Measurements from ENCODE around the gene RNF186. TPM values are rescaled to one million over a fixed set of nuclear protein-coding genes. Genes with fewer than 3 reads are reported as not detected.

The RNF186 gene, protein sequence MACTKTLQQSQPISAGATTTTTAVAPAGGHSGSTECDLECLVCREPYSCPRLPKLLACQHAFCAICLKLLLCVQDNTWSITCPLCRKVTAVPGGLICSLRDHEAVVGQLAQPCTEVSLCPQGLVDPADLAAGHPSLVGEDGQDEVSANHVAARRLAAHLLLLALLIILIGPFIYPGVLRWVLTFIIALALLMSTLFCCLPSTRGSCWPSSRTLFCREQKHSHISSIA
- total RNA-seq, result not detected in 2 replicates

DNA sequence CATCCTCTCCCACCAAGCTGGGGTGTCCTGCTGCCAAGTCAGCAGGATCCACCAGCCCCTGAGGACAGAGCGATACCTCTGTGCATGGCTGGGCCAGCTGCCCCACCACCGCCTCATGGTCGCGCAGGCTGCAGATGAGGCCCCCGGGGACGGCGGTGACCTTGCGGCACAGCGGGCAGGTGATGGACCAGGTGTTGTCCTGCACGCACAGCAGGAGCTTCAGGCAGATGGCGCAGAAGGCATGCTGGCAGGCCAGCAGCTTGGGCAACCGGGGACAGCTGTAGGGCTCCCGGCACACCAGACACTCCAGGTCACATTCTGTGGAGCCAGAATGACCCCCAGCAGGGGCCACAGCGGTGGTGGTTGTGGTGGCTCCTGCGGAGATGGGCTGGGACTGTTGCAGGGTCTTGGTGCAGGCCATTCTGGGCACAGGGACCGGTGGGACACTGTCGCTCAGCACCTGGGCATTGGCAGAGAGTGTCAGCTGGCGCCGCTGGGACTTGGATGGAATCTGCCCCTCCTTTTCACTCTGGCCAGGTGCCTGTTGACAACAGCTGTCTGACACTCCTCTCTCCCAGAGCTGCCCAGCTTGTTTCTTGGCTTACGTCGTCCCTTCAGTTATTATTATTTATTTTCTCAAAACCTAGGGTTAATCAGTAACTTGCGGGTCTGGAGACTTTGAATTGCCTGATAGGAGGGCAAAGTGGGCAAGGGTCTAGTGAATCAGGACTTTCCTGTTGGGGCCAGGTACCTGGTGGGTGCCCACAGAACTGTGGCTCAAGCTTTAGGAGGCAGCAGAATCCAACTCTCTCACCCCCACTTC is at the start of gene RNF186:
RNF186 (minus strand) TSS at position 603 of the 823 bp plus-strand sequence; CDS start at position 421, 182 bp downstream.

DNA sequence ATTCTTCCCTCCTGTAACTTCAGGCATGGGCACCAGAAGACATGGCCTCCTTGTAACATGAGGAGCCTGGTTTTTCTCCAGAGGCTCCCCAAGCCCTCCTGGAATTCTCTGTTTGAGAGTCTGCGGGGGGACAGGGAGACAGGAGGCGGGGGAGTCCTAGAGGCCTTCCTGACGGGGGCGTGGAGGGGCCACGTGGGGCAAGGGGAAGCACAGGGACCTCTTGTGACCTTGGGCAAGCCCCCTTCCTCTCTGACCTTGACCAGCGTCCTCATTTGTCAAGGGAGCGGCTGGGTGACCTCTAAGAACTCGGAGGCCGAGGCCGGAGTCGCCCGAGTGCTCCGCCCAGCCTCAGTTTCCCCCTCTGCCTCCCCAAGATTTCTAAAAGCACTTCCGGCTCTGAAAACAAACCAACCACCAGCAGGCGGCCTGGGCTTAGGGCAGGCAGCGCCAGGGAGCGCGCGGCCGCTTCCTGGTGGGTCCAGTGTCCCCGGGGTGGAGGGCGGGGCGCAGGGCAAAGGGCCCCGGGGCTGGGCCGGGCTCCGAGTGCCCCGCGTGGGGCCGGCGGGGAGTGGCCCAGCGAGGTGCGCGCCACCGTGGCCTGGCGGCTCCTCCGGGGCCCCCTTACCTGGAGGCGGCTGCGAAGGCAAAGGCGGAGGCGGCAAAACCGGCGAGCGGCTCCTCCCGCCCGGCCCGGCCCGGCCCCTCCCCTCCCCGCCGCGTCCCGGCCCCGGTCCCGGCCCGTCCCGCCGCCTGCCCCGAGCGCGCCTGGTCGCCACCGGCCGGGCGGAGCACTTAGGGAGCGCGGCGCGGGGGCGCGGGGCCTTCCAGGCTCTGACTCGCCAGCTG is 15.6 kb downstream of the RNF186 start, which contains the start of gene TMCO4:
TMCO4 (minus strand) TSS at position 687 of the 846 bp plus-strand sequence. CDS start 19,158 bp downstream, outside the sequence.

Other genes with a start within 250 kb of the RNF186 start
- gene NBL1, start 171.0 kb downstream of the RNF186 start, total RNA-seq, result 260 and 392 TPM in 2 replicates
- gene HTR6, start 150.4 kb downstream of the RNF186 start, total RNA-seq, result 0.07 TPM in 1 of 2 replicates, not detected in the other
- 10.5 and 11.3 TPM in 2 replicates for gene TMCO4, start 15.4 kb downstream of the RNF186 start, total RNA-seq
- gene OTUD3, start 67.1 kb upstream of the RNF186 start, total RNA-seq, result 5.1 and 7.7 TPM in 2 replicates
- not detected in 2 replicates for gene PLA2G2E, start 108.3 kb upstream of the RNF186 start, total RNA-seq
- not detected in 2 replicates for gene PLA2G2A, start 164.3 kb upstream of the RNF186 start, total RNA-seq

Data from smooth muscle cell of the pulmonary artery (primary cell).